ENCODE data around the gene AIFM2. TPM values are rescaled to one million over a fixed set of nuclear protein-coding genes. Genes with fewer than 3 reads are reported as not detected.

The AIFM2 gene
- total and polyA plus RNA-seq, 2 of the 13 experiments (the other 11 are each of a cell fraction or from before 2014, with no cell fraction given): 20.3 to 29.5 TPM

DNA sequence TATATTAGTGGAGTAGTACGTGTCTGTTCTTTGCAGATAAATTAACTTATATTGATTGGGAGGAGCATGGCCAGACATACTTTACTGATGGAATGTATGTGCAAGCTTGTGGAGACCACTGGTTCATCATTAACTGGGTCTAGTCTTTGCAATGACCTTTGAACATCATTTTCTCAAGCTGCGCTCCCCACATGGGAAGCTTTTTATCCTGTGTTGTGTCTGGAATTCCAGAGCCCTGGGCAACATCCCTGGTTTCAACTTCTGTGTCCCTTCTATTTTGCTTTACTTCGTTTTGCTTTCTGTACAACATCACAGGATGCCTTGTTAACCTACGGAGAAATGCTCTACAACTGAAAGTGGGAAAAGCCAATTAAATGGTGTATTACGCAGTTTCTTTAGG is 41.7 kb downstream of the AIFM2 start (continued):
- TF ChIP-seq, protein P1, sequence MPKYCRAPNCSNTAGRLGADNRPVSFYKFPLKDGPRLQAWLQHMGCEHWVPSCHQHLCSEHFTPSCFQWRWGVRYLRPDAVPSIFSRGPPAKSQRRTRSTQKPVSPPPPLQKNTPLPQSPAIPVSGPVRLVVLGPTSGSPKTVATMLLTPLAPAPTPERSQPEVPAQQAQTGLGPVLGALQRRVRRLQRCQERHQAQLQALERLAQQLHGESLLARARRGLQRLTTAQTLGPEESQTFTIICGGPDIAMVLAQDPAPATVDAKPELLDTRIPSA (CRISPR knock-in tag; IDR thresholded peaks at IDR 0.05; ENCODE audit: borderline replicate concordance): no peak
- no peak for TF ChIP-seq ZNF816 (CRISPR knock-in tag; IDR thresholded peaks at IDR 0.05; ENCODE audit: borderline replicate concordance)
- TF ChIP-seq MED1 (CRISPR knock-in tag; IDR thresholded peaks at IDR 0.05): peak; percentile 90
- TF ChIP-seq ZNF234 (CRISPR knock-in tag; conservative IDR thresholded peaks at IDR 0.05): no peak
- TF ChIP-seq SETDB1 (CRISPR knock-in tag; IDR thresholded peaks at IDR 0.05; ENCODE audit: borderline replicate concordance): no peak
- TF ChIP-seq MBD4 (IDR thresholded peaks at IDR 0.05; ENCODE audit: borderline replicate concordance, low read length): 0 out of 2 replicates have a peak, but pooled peaks have one; percentile 32
- no peak for TF ChIP-seq ZMYM3 (CRISPR knock-in tag; IDR thresholded peaks at IDR 0.05)
- TF ChIP-seq CHD4 (IDR thresholded peaks at IDR 0.05; ENCODE audit: borderline replicate concordance, low read length): no peak
- TF ChIP-seq, protein P2, sequence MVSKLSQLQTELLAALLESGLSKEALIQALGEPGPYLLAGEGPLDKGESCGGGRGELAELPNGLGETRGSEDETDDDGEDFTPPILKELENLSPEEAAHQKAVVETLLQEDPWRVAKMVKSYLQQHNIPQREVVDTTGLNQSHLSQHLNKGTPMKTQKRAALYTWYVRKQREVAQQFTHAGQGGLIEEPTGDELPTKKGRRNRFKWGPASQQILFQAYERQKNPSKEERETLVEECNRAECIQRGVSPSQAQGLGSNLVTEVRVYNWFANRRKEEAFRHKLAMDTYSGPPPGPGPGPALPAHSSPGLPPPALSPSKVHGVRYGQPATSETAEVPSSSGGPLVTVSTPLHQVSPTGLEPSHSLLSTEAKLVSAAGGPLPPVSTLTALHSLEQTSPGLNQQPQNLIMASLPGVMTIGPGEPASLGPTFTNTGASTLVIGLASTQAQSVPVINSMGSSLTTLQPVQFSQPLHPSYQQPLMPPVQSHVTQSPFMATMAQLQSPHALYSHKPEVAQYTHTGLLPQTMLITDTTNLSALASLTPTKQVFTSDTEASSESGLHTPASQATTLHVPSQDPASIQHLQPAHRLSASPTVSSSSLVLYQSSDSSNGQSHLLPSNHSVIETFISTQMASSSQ (IDR thresholded peaks at IDR 0.05; ENCODE audit: low read depth): peak; percentile 97
- TF ChIP-seq, protein P2 (CRISPR knock-in tag; IDR thresholded peaks at IDR 0.05; ENCODE audit: borderline replicate concordance): peak; percentile 98
- TF ChIP-seq, protein P3, sequence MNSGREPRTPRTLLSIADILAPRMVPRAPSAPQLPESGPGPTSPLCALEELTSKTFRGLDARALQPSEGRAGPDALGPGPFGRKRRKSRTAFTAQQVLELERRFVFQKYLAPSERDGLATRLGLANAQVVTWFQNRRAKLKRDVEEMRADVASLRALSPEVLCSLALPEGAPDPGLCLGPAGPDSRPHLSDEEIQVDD (CRISPR knock-in tag; IDR thresholded peaks at IDR 0.05; ENCODE audit: borderline replicate concordance): no peak
- TF ChIP-seq ZNF3 (CRISPR knock-in tag; IDR thresholded peaks at IDR 0.05): no peak
- TF ChIP-seq, protein P4, sequence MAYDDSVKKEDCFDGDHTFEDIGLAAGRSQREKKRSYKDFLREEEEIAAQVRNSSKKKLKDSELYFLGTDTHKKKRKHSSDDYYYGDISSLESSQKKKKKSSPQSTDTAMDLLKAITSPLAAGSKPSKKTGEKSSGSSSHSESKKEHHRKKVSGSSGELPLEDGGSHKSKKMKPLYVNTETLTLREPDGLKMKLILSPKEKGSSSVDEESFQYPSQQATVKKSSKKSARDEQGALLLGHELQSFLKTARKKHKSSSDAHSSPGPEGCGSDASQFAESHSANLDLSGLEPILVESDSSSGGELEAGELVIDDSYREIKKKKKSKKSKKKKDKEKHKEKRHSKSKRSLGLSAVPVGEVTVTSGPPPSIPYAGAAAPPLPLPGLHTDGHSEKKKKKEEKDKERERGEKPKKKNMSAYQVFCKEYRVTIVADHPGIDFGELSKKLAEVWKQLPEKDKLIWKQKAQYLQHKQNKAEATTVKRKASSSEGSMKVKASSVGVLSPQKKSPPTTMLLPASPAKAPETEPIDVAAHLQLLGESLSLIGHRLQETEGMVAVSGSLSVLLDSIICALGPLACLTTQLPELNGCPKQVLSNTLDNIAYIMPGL (CRISPR knock-in tag; IDR thresholded peaks at IDR 0.05; ENCODE audit: borderline replicate concordance in 1 of 2, low read depth in 1 of 2): no peak
- TF ChIP-seq ELF3 (CRISPR knock-in tag; IDR thresholded peaks at IDR 0.05): no peak
- 0 out of 2 replicates have a peak, but pooled peaks have one; percentile 52 for TF ChIP-seq ZNF124 (CRISPR knock-in tag; IDR thresholded peaks at IDR 0.05)
- TF ChIP-seq ZFP90 (CRISPR knock-in tag; IDR thresholded peaks at IDR 0.05; ENCODE audit: borderline replicate concordance): no peak
- peak; percentile 82 for TF ChIP-seq FOXK1 (CRISPR knock-in tag; IDR thresholded peaks at IDR 0.05; ENCODE audit: borderline replicate concordance, low read depth)
- no peak for TF ChIP-seq ZNF101 (CRISPR knock-in tag; IDR thresholded peaks at IDR 0.05; ENCODE audit: borderline replicate concordance, low read depth)
- no peak for TF ChIP-seq RBM22 (optimal IDR thresholded peaks at IDR 0.05; ENCODE audit: low read length)
- TF ChIP-seq, protein P5, sequence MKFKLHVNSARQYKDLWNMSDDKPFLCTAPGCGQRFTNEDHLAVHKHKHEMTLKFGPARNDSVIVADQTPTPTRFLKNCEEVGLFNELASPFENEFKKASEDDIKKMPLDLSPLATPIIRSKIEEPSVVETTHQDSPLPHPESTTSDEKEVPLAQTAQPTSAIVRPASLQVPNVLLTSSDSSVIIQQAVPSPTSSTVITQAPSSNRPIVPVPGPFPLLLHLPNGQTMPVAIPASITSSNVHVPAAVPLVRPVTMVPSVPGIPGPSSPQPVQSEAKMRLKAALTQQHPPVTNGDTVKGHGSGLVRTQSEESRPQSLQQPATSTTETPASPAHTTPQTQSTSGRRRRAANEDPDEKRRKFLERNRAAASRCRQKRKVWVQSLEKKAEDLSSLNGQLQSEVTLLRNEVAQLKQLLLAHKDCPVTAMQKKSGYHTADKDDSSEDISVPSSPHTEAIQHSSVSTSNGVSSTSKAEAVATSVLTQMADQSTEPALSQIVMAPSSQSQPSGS (CRISPR knock-in tag; IDR thresholded peaks at IDR 0.05): 0 out of 2 replicates have a peak, but pooled peaks have one; percentile 47
- TF ChIP-seq ZNF468 (CRISPR knock-in tag; IDR thresholded peaks at IDR 0.05): no peak
- no peak for TF ChIP-seq ZNF205 (CRISPR knock-in tag; IDR thresholded peaks at IDR 0.05)

Measured in HepG2 (cell line).